Measurements from ENCODE around the gene EIF3I. TPM values are rescaled to one million over a fixed set of nuclear protein-coding genes. Genes with fewer than 3 reads are reported as not detected.

Gene EIF3I
- total RNA-seq, 1 experiment from 2014 or later = 222 TPM

DNA sequence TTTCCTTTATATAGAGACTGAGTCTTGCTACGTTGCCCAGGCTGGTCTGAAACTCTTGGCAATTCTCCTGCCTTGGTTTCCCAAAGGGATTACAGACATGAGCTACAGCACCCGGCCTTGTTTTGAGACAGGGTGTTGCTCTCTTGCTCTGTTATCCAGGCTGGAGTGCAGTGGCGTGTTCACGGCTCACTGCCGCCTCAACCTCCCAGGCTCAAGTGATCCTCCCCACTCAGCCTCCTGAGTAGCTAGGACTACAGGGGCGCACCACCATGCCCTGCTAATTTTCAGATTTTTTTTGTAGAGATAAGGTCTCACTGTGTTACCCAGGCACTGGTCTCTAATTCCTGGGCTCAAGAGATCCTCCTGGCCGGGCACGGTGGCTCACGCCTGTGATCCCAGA is 43.6 kb downstream of the EIF3I start:
- DNase-seq = no peak
- WGBS (ENCODE audit: extremely low coverage, insufficient read length, low lambda C conversion rate) = no CpG with 5 or more reads among the region's 9 CpGs
- no peaks in the 10 kb centered on the region; a peak in 1 of 5 replicates for H3K9me3 Mint-ChIP-seq
- H3K4me1 Mint-ChIP-seq = peaks cover 4 to 16% of the 10 kb centered on the region in 2 experiments
- no peak overlapping the region for H2BK120ac ChIP-seq (ENCODE audit: low read depth, low read length, poor library complexity, severe bottlenecking)
- H3K79me2 ChIP-seq (ENCODE audit: insufficient read depth, low read length) = no peaks in the 10 kb centered on the region; the same call in 1 of the 2 replicates
- no peak overlapping the region for H3K18ac ChIP-seq (ENCODE audit: insufficient read length, low read depth, low read length)
- no peak overlapping the region for H2AFZ ChIP-seq (ENCODE audit: low read length)
- H3K27me3 Mint-ChIP-seq (ENCODE audit: low read depth) = no peaks in the 10 kb centered on the region; the same call in 1 of the 2 replicates
- no peaks in the 10 kb centered on the region for H4K20me1 ChIP-seq (ENCODE audit: control insufficient read depth, insufficient read depth, insufficient read length)
- no peaks in the 10 kb centered on the region for H3K23me2 ChIP-seq (ENCODE audit: insufficient read length, low read depth, low read length, poor library complexity, severe bottlenecking)
- no peak overlapping the region for H2BK12ac ChIP-seq (ENCODE audit: insufficient read length, low read depth, low read length)
- no peak overlapping the region for H2BK20ac ChIP-seq (ENCODE audit: low read depth, low read length, poor library complexity, severe bottlenecking)
- no peak overlapping the region for H3K4ac ChIP-seq (ENCODE audit: low read depth, low read length)
- no peak overlapping the region for H3K4me2 ChIP-seq (ENCODE audit: insufficient read depth, insufficient read length, low read length)
- H3K4me3 Mint-ChIP-seq = no peak overlapping the region
- H3K79me1 ChIP-seq (ENCODE audit: insufficient read depth, low read depth, low read length, poor library complexity, severe bottlenecking) = no peaks in the 10 kb centered on the region
- H3K27ac ChIP-seq (ENCODE audit: insufficient read length, low read depth, low read length) = no peak overlapping the region
- TF ChIP-seq, protein P1, sequence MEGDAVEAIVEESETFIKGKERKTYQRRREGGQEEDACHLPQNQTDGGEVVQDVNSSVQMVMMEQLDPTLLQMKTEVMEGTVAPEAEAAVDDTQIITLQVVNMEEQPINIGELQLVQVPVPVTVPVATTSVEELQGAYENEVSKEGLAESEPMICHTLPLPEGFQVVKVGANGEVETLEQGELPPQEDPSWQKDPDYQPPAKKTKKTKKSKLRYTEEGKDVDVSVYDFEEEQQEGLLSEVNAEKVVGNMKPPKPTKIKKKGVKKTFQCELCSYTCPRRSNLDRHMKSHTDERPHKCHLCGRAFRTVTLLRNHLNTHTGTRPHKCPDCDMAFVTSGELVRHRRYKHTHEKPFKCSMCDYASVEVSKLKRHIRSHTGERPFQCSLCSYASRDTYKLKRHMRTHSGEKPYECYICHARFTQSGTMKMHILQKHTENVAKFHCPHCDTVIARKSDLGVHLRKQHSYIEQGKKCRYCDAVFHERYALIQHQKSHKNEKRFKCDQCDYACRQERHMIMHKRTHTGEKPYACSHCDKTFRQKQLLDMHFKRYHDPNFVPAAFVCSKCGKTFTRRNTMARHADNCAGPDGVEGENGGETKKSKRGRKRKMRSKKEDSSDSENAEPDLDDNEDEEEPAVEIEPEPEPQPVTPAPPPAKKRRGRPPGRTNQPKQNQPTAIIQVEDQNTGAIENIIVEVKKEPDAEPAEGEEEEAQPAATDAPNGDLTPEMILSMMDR (conservative IDR thresholded peaks at IDR 0.05) = no peak
- H2BK15ac ChIP-seq (ENCODE audit: low read depth, low read length) = no peak overlapping the region
- no peak overlapping the region for H4K91ac ChIP-seq (ENCODE audit: insufficient read length, low read depth, low read length)
- no peaks in the 10 kb centered on the region for H3K27me3 ChIP-seq (ENCODE audit: insufficient read depth, low read length)
- H3K14ac ChIP-seq (ENCODE audit: insufficient read depth, low read length) = no peak overlapping the region
- no peaks in the 10 kb centered on the region for H3K9me3 ChIP-seq (ENCODE audit: control insufficient read depth, low read depth, low read length)
- H4K8ac ChIP-seq (replicated peaks; ENCODE audit: insufficient read length, low read depth, low read length) = no peak overlapping the region
- H3K23ac ChIP-seq (ENCODE audit: insufficient read length, low read depth, low read length) = no peak overlapping the region
- no peaks in the 10 kb centered on the region for H3K36me3 Mint-ChIP-seq (ENCODE audit: insufficient read depth in 1 of 3, low read depth in 3 of 3)
- no peak overlapping the region for H2BK5ac ChIP-seq (ENCODE audit: insufficient read length, low read length)
- no peak overlapping the region for H3K9ac ChIP-seq (ENCODE audit: extremely low read depth, insufficient read length, low read length)
- H3K27ac Mint-ChIP-seq = no peak overlapping the region
- no peak overlapping the region for H2AK5ac ChIP-seq (ENCODE audit: insufficient read length, low read length)
- H3K56ac ChIP-seq (ENCODE audit: insufficient read length, low read depth, low read length) = no peak overlapping the region
- no peaks in the 10 kb centered on the region for H3K4me1 ChIP-seq (ENCODE audit: insufficient read depth, low read length)
- H4K5ac ChIP-seq (ENCODE audit: insufficient read length, low read depth, low read length) = no peak overlapping the region
- no peak overlapping the region for H3T11ph ChIP-seq (ENCODE audit: low read length)

All from H9 (cell line).